NB4 (cell line): ENCODE results near the gene CDK9.

Source experiments
- POLR2A ChIP-seq: IDR thresholded peaks from 2 replicates; pipeline ENCODE4 v1.6.1; 2011; ENCODE audit warnings: mild to moderate bottlenecking; ENCODE audit not compliant: insufficient read length; ENCODE audit errors: extremely low read depth
- TF ChIP-seq, protein P1 (sequence below): IDR thresholded peaks from one replicate; pipeline ENCODE4 v1.5.1; 2012; ENCODE audit warnings: low read depth, low read length
- TF ChIP-seq, protein P2 (sequence below): IDR thresholded peaks from 2 replicates; pipeline ENCODE4 v1.6.1; 2011; ENCODE audit warnings: low read depth, low read length

DNA sequence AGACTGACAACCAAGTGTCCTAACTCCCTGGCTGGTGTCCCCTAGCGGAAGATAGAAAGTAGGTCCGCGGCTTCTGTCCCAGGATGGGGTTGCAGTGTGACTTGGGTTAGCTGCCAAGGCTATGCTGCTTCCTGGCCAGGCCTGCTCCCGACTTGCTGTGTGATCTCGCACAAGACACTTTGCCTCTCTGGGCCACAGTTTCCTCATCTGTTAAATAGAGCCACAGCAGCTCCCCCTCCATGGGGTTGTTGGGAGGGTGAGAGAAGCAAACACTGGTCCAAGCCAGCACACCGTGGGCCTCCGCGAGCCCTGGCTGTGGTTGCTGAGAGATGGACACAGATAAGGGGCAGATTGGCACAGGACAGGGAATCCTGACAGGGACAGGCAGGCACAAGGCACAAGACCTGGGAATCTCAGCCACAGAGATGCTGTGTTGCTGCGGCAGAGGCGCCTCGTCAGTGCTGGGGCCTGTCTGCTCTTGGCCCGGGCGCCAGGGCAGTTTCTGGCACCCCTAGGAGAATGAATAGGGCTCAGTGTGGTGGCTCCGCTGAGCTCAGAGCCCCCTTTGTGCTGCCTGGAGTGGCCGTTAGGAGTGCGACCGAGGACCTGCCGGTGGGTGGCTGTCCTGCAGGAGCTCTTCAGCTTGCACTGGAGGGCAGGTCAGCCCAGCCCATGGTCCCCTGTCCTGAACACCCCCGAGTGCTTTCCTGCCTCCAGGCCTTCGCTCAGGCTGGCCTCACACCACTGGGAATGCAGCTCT is 5.5 kb upstream of the CDK9 start:
- TF ChIP-seq, protein P1, sequence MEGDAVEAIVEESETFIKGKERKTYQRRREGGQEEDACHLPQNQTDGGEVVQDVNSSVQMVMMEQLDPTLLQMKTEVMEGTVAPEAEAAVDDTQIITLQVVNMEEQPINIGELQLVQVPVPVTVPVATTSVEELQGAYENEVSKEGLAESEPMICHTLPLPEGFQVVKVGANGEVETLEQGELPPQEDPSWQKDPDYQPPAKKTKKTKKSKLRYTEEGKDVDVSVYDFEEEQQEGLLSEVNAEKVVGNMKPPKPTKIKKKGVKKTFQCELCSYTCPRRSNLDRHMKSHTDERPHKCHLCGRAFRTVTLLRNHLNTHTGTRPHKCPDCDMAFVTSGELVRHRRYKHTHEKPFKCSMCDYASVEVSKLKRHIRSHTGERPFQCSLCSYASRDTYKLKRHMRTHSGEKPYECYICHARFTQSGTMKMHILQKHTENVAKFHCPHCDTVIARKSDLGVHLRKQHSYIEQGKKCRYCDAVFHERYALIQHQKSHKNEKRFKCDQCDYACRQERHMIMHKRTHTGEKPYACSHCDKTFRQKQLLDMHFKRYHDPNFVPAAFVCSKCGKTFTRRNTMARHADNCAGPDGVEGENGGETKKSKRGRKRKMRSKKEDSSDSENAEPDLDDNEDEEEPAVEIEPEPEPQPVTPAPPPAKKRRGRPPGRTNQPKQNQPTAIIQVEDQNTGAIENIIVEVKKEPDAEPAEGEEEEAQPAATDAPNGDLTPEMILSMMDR = no peak
- TF ChIP-seq, protein P2, sequence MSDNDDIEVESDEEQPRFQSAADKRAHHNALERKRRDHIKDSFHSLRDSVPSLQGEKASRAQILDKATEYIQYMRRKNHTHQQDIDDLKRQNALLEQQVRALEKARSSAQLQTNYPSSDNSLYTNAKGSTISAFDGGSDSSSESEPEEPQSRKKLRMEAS = no peak
- TF ChIP-seq POLR2A = no peak
